ENCODE measurements around the gene WWTR1. TPM values are rescaled to one million over a fixed set of nuclear protein-coding genes. Genes with fewer than 3 reads are reported as not detected.
A peak's percentile ranks its signal among the peaks of the same experiment; 100 is the strongest.

Gene WWTR1
- total RNA-seq, 1 donor from 2014 or later: 82.8 TPM

- DNase-seq (ENCODE audit: low spot score): no peak
Measured at GRCh38 chr3:149567381-149567780, 90.4 kb downstream of the WWTR1 start.

- no peak for DNase-seq (ENCODE audit: low spot score)
Measured at GRCh38 chr3:149566292-149566975, 91.4 kb downstream of the WWTR1 start.

GRCh38 chr3:149564079-149564478, 93.7 kb downstream of the WWTR1 start:
- DNase-seq (ENCODE audit: low spot score): no peak

GRCh38 chr3:149563114-149563513, 94.7 kb downstream of the WWTR1 start:
- DNase-seq (ENCODE audit: low spot score): no peak

- no peak for DNase-seq (ENCODE audit: low spot score)
Measured at GRCh38 chr3:149560617-149561016, 97.2 kb downstream of the WWTR1 start.

GRCh38 chr3:149560001-149560400, 97.8 kb downstream of the WWTR1 start:
- DNase-seq (ENCODE audit: low spot score): no peak

GRCh38 chr3:149559525-149559924, 98.3 kb downstream of the WWTR1 start:
- no peak for DNase-seq (ENCODE audit: low spot score)

GRCh38 chr3:149555927-149556326, 101.9 kb downstream of the WWTR1 start:
- no peak for DNase-seq (ENCODE audit: low spot score)

GRCh38 chr3:149554826-149555225, 103.0 kb downstream of the WWTR1 start:
- DNase-seq (ENCODE audit: low spot score): no peak

GRCh38 chr3:149553781-149554451, 103.9 kb downstream of the WWTR1 start:
- DNase-seq (ENCODE audit: low spot score): peak; percentile 50

GRCh38 chr3:149552700-149553099, 105.1 kb downstream of the WWTR1 start:
- no peak for DNase-seq (ENCODE audit: low spot score)

- DNase-seq (ENCODE audit: low spot score): no peak
Measured at GRCh38 chr3:149551500-149551899, 106.3 kb downstream of the WWTR1 start.

GRCh38 chr3:149548669-149549065, 109.2 kb downstream of the WWTR1 start:
- DNase-seq (ENCODE audit: low spot score): no peak

GRCh38 chr3:149547954-149548668, 109.7 kb downstream of the WWTR1 start:
- DNase-seq (ENCODE audit: low spot score): peak; percentile 73

- DNase-seq (ENCODE audit: low spot score): peak; percentile 82
Measured at GRCh38 chr3:149547413-149547812, 110.4 kb downstream of the WWTR1 start.

- DNase-seq (ENCODE audit: low spot score): no peak
Measured at GRCh38 chr3:149545049-149545448, 112.8 kb downstream of the WWTR1 start.

GRCh38 chr3:149542375-149543312, 115.2 kb downstream of the WWTR1 start:
- DNase-seq (ENCODE audit: low spot score): no peak

- DNase-seq (ENCODE audit: low spot score): no peak
Measured at GRCh38 chr3:149541091-149541491, 116.7 kb downstream of the WWTR1 start.

GRCh38 chr3:149538371-149538770, 119.5 kb downstream of the WWTR1 start:
- no peak for DNase-seq (ENCODE audit: low spot score)

GRCh38 chr3:149536429-149536828, 121.4 kb downstream of the WWTR1 start:
- peak; percentile 55 for DNase-seq (ENCODE audit: low spot score)

GRCh38 chr3:149535333-149535685, 122.5 kb downstream of the WWTR1 start:
- DNase-seq (ENCODE audit: low spot score): no peak

Data from mucosa of gallbladder (tissue), 1 donor.